BE2C (cell line): ENCODE data around the gene NEU3.

ENCODE experiments used
- DNase-seq: peaks from one replicate; pipeline ENCODE4 v3.0.0-alpha.2; 2020
- H3K27me3 ChIP-seq: fragments of 250-450 bp; sonication (Bioruptor Pico); 2 replicates; pipeline ENCODE4 v1.5.1; 2020; ENCODE audit warnings: mild to moderate bottlenecking
- H3K36me3 ChIP-seq: fragments of 250-450 bp; sonication (Bioruptor Pico); 2 replicates; pipeline ENCODE4 v1.5.1; 2020; ENCODE audit warnings: mild to moderate bottlenecking
- H3K4me1 ChIP-seq: fragments of 250-450 bp; sonication (Bioruptor Pico); 2 replicates; pipeline ENCODE4 v1.5.1; 2020
- H3K4me3 ChIP-seq: 2 replicates; pipeline ENCODE4 v1.5.1; 2011; ENCODE audit warnings: low read depth, low read length
- H3K9me3 ChIP-seq: fragments of 250-450 bp; sonication (Bioruptor Pico); 2 replicates; pipeline ENCODE4 v1.5.1; 2020
- TF ChIP-seq, protein P1 (sequence below): IDR thresholded peaks from 2 replicates; pipeline ENCODE4 v1.5.1; 2012; ENCODE audit warnings: mild to moderate bottlenecking, low read depth, low read length

The NEU3 gene

DNA sequence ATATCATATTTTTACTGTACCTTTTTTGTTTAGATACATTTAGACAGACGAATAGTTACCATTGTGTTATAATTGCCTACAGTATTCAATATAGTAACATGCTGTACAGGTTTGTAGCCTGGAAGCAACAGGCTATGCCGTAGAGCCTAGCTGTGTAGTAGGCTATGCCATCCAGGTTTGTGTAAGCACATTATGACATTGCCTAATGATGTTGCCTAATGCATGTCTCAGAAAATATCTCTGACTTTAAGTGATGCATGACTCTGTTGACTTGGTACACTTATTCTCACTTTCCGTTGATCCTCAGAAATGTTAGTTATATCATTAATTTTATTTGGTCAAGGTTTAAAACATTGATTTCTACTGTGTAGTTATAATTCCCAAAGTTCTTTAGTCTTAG, 68.1 kb downstream of the NEU3 start:
- no peak for DNase-seq
- no peaks in the 10 kb centered on the region for H3K4me1 ChIP-seq
- no peaks in the 10 kb centered on the region for H3K27me3 ChIP-seq
- H3K9me3 ChIP-seq, result no peaks in the 10 kb centered on the region; the same call in 1 of the 2 replicates
- no peak overlapping the region for H3K4me3 ChIP-seq
- H3K36me3 ChIP-seq, result no peaks in the 10 kb centered on the region
- TF ChIP-seq, protein P1, sequence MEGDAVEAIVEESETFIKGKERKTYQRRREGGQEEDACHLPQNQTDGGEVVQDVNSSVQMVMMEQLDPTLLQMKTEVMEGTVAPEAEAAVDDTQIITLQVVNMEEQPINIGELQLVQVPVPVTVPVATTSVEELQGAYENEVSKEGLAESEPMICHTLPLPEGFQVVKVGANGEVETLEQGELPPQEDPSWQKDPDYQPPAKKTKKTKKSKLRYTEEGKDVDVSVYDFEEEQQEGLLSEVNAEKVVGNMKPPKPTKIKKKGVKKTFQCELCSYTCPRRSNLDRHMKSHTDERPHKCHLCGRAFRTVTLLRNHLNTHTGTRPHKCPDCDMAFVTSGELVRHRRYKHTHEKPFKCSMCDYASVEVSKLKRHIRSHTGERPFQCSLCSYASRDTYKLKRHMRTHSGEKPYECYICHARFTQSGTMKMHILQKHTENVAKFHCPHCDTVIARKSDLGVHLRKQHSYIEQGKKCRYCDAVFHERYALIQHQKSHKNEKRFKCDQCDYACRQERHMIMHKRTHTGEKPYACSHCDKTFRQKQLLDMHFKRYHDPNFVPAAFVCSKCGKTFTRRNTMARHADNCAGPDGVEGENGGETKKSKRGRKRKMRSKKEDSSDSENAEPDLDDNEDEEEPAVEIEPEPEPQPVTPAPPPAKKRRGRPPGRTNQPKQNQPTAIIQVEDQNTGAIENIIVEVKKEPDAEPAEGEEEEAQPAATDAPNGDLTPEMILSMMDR, result no peak

DNA sequence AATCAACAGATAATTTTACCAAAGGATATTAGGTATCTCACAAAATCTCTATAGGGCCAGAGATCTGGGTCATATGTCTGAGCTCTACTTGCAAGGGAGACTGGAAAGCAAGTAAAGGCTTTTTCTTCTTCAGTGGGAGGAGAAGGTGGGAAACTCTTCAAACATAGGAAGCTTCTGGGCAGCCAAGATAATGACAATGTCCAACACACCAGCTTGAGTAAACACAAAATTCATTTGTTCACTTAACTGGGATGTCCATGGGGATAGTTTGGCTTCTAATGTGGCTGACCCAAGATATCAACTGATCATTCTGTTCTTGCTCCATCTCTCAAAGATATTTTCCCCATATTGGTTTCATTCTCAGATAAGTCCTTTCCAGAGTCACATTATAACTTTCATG, 70.6 kb downstream of the NEU3 start:
- Histone ChIP-seq H3K27me3 (no peaks in the 10 kb centered on the region), H3K4me1 (peaks cover 3% of the 10 kb centered on the region; the same call in 1 of the 2 replicates), H3K36me3 (no peaks in the 10 kb centered on the region), H3K4me3 (no peak overlapping the region), H3K9me3 (no peaks in the 10 kb centered on the region; the same call in 1 of the 2 replicates)
- DNase-seq, result no peak
- TF ChIP-seq, protein P1, result no peak

DNA sequence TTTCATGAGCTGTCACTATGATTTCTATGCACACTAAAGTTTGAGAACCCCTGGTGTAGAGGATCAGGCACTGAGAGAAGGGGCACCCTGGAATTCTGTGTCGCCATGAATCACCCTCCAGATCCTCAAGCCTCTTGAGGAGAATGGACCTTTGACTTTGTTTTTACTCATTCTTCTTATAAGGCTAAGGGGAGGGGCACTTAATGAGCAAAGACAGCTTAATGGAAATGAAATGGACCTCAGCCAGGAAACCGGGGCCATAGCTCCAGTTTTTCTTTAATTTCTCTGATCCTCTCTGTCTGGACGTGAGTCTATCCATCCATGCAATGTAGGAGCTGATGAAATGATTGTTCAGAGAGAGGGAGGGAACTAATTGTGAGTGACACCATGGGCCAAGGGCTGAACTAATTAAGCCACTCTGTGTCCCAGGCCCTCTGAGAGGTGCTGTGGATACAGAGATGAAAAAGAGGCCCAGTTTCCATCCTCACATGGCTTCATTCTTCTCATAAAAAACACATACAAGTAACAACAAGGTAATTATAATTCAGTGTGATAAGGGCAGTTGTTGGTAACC, 75.1 kb downstream of the NEU3 start:
- Histone ChIP-seq H3K36me3 (no peaks in the 10 kb centered on the region), H3K9me3 (no peaks in the 10 kb centered on the region; the same call in 1 of the 2 replicates), H3K4me3 (no peak overlapping the region), H3K4me1 (peaks cover 3% of the 10 kb centered on the region; the same call in 1 of the 2 replicates), H3K27me3 (no peaks in the 10 kb centered on the region)
- DNase-seq, result no peak
- TF ChIP-seq, protein P1, result no peak

DNA sequence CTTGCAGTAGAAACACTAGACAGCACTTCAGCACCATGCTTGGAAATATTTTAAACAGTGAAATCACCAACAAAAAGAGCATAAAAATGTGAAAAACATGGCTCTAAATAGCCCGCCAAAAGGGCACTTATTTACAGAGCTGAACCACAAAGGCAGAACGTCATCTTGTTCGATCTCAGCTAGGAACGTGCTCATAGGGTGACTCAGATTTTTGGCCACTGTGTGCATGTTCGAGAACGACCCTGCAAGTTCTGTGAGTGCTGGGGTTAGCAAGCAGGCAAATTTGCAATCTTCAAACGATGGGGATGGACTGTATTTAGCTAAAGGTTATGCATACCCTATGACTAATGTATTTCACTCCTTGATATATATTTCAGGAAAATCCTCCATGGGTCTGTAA, 77.3 kb downstream of the NEU3 start:
- TF ChIP-seq, protein P1, result no peak
- Histone ChIP-seq H3K27me3 (no peaks in the 10 kb centered on the region), H3K4me1 (peaks cover 3% of the 10 kb centered on the region; the same call in 1 of the 2 replicates), H3K9me3 (no peaks in the 10 kb centered on the region; the same call in 1 of the 2 replicates), H3K4me3 (no peak overlapping the region), H3K36me3 (no peaks in the 10 kb centered on the region)
- DNase-seq, result no peak
